Measurements from ENCODE around the gene MARCHF7.
"Not testable (repeated sequence)": the region's sequence is repeated elsewhere in the genome, so short reads cannot be mapped to it uniquely, and the experiment has no call there.

The MARCHF7 gene, protein sequence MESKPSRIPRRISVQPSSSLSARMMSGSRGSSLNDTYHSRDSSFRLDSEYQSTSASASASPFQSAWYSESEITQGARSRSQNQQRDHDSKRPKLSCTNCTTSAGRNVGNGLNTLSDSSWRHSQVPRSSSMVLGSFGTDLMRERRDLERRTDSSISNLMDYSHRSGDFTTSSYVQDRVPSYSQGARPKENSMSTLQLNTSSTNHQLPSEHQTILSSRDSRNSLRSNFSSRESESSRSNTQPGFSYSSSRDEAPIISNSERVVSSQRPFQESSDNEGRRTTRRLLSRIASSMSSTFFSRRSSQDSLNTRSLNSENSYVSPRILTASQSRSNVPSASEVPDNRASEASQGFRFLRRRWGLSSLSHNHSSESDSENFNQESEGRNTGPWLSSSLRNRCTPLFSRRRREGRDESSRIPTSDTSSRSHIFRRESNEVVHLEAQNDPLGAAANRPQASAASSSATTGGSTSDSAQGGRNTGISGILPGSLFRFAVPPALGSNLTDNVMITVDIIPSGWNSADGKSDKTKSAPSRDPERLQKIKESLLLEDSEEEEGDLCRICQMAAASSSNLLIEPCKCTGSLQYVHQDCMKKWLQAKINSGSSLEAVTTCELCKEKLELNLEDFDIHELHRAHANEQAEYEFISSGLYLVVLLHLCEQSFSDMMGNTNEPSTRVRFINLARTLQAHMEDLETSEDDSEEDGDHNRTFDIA

GRCh38 chr2:159712143-159712928 is at the start of gene MARCHF7:
MARCHF7 (plus strand) TSS chr2:159712506; CDS start chr2:159729023, 16,517 bp downstream.
- peak within 1 kb of the TSS; percentile 96 for H3K4me3 ChIP-seq (ENCODE audit: low read length)
- DNase-seq (ENCODE audit: low read depth) = peak; percentile 83
- TF ChIP-seq, protein P1, sequence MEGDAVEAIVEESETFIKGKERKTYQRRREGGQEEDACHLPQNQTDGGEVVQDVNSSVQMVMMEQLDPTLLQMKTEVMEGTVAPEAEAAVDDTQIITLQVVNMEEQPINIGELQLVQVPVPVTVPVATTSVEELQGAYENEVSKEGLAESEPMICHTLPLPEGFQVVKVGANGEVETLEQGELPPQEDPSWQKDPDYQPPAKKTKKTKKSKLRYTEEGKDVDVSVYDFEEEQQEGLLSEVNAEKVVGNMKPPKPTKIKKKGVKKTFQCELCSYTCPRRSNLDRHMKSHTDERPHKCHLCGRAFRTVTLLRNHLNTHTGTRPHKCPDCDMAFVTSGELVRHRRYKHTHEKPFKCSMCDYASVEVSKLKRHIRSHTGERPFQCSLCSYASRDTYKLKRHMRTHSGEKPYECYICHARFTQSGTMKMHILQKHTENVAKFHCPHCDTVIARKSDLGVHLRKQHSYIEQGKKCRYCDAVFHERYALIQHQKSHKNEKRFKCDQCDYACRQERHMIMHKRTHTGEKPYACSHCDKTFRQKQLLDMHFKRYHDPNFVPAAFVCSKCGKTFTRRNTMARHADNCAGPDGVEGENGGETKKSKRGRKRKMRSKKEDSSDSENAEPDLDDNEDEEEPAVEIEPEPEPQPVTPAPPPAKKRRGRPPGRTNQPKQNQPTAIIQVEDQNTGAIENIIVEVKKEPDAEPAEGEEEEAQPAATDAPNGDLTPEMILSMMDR (conservative IDR thresholded peaks at IDR 0.05; ENCODE audit: low read depth, low read length) = peak; percentile 58

DNA sequence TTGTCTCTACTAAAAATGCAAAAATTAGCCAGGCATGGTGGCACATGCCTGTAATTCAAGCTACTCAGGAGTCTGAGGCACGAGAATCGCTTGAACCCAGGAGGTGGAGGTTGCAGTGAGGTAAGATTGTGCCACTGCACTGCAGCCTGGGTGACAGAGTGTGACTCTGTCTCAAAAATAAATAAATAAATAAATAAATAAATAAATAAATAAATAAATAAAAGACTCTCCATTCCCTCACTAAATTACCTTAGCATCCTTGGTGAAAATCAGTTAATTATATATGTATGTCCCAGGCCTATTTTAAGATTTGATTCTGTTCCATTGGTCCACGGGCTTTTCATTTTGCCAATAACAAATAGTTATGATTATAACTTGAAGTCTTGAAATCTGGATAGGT is 44.9 kb upstream of the MARCHF7 start:
- H3K4me3 ChIP-seq (ENCODE audit: low read length); DNase-seq (ENCODE audit: low read depth): not testable (repeated sequence)

- H3K4me3 ChIP-seq (ENCODE audit: low read length) = no peak overlapping the region
- TF ChIP-seq, protein P1 (conservative IDR thresholded peaks at IDR 0.05; ENCODE audit: low read depth, low read length) = no peak
- no peak for DNase-seq (ENCODE audit: low read depth)
Measured at GRCh38 chr2:159671047-159671446, 41.3 kb upstream of the MARCHF7 start.

DNA sequence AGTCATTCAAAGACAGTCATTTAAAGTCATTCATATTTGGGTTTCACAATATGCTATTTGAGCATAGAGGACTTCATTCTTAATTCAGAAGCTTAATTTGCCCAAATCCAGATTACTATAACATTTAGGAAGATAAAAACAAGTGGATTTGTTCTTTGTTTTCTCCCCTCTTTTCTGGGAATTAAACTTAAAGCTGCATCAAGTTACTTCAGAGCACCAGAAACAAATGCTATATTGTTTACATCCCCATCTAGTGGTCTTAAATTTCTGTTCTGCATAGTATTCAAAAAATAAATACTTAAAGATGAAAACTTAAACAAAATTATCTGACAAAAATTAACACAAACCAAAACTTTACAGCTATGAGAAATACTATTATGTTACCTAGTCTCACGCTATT is 34.7 kb upstream of the MARCHF7 start:
- no peak for DNase-seq (ENCODE audit: low read depth)
- H3K4me3 ChIP-seq (ENCODE audit: low read length) = no peak overlapping the region
- TF ChIP-seq, protein P1 (conservative IDR thresholded peaks at IDR 0.05; ENCODE audit: low read depth, low read length) = peak; percentile 42

GRCh38 chr2:159680692-159681091 is 31.6 kb upstream of the MARCHF7 start:
- TF ChIP-seq, protein P1 (conservative IDR thresholded peaks at IDR 0.05; ENCODE audit: low read depth, low read length) = no peak
- H3K4me3 ChIP-seq (ENCODE audit: low read length) = no peak overlapping the region
- no peak for DNase-seq (ENCODE audit: low read depth)

GRCh38 chr2:159683817-159684216 is 28.5 kb upstream of the MARCHF7 start:
- TF ChIP-seq, protein P1 (conservative IDR thresholded peaks at IDR 0.05; ENCODE audit: low read depth, low read length) = no peak
- H3K4me3 ChIP-seq (ENCODE audit: low read length) = no peak overlapping the region

DNA sequence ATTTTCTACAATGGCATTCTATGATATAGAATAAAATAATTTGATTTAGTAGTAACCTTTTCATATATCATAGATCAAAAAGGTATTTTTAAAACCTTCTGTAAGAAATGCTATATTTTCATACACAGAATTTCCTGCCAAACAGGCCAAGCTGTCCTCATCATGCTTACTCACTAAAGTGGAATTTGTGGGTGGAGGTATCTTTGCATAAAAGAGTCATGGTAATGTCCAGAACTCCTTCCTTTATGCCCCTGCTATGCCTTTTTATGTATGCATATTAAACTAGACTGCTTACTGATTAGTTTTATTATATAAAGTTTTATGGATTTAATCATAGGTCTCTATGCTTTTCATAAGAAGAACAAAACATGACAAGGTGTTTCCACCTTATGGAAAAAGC is 27.5 kb upstream of the MARCHF7 start:
- no peak for DNase-seq (ENCODE audit: low read depth)
- no peak overlapping the region for H3K4me3 ChIP-seq (ENCODE audit: low read length)
- TF ChIP-seq, protein P1 (conservative IDR thresholded peaks at IDR 0.05; ENCODE audit: low read depth, low read length) = no peak

More at GRCh38 chr2:159683817-159684216, 28.5 kb upstream of the MARCHF7 start:
- no peak for DNase-seq (ENCODE audit: low read depth)
